ENCODE data around the gene KLF11. TPM values are rescaled to one million over a fixed set of nuclear protein-coding genes. Genes with fewer than 3 reads are reported as not detected.
"Not testable (repeated sequence)": the region's sequence is repeated elsewhere in the genome, so short reads cannot be mapped to it uniquely, and the experiment has no call there.

KLF11 gene
- total RNA-seq, 1 donor from 2014 or later, result 30.4 TPM

- no peaks in the 10 kb centered on the region for H3K9me3 ChIP-seq
- no peak overlapping the region for H3K27ac ChIP-seq
- intact Hi-C loops (cut with DNase I), result no loop called here
- TF ChIP-seq POLR2A (IDR thresholded peaks at IDR 0.05) (no peak), CTCF (IDR thresholded peaks at IDR 0.05) (no peak), POLR2AphosphoS5 (IDR thresholded peaks at IDR 0.05; ENCODE audit: insufficient read depth in 1 of 2, low read depth in 1 of 2) (no peak)
- no peaks in the 10 kb centered on the region for H3K27me3 ChIP-seq
- DNase-seq (ENCODE audit: extremely low spot score in 2 of 2), result no peak
- H3K4me3 ChIP-seq, result peak overlapping the region; percentile 13 to 39
- H3K4me1 ChIP-seq, result peaks cover 6% of the 10 kb centered on the region
- H3K36me3 ChIP-seq, result no peaks in the 10 kb centered on the region
These were observed 48.0 kb downstream of the KLF11 start for GRCh38 chr2:10091182-10091888.

- peak overlapping the region in 1 of 2 donors; percentile 39 for H3K4me3 ChIP-seq
- H3K27me3 ChIP-seq; H3K27ac ChIP-seq; H3K4me1 ChIP-seq; H3K36me3 ChIP-seq; H3K9me3 ChIP-seq; DNase-seq (ENCODE audit: extremely low spot score in 2 of 2); intact Hi-C loops (cut with DNase I): not testable (repeated sequence)
These were observed 48.5 kb downstream of the KLF11 start for GRCh38 chr2:10091889-10092244.

GRCh38 chr2:10094271-10094814 is 51.0 kb downstream of the KLF11 start:
- Histone ChIP-seq H3K36me3 (no peaks in the 10 kb centered on the region), H3K27me3 (no peaks in the 10 kb centered on the region), H3K27ac (no peak overlapping the region), H3K4me1 (peaks cover 6% of the 10 kb centered on the region), H3K9me3 (no peaks in the 10 kb centered on the region), H3K4me3 (no peak overlapping the region)
- intact Hi-C loops (cut with DNase I), result no loop called here
- TF ChIP-seq CTCF (IDR thresholded peaks at IDR 0.05) (no peak), POLR2A (IDR thresholded peaks at IDR 0.05) (no peak), POLR2AphosphoS5 (IDR thresholded peaks at IDR 0.05; ENCODE audit: insufficient read depth in 1 of 2, low read depth in 1 of 2) (no peak)
- no peak for DNase-seq (ENCODE audit: extremely low spot score in 2 of 2)

- no peak for DNase-seq (ENCODE audit: extremely low spot score in 2 of 2)
- Histone ChIP-seq H3K9me3 (no peaks in the 10 kb centered on the region), H3K4me3 (no peak overlapping the region), H3K27ac (no peak overlapping the region), H3K27me3 (no peaks in the 10 kb centered on the region), H3K4me1 (peaks cover 6% of the 10 kb centered on the region), H3K36me3 (no peaks in the 10 kb centered on the region)
- intact Hi-C loops (cut with DNase I), result no loop called here
- TF ChIP-seq POLR2AphosphoS5 (IDR thresholded peaks at IDR 0.05; ENCODE audit: insufficient read depth in 1 of 2, low read depth in 1 of 2), result no peak
- no peak for TF ChIP-seq POLR2A (IDR thresholded peaks at IDR 0.05)
- TF ChIP-seq CTCF (IDR thresholded peaks at IDR 0.05), result no peak
These were observed 51.8 kb downstream of the KLF11 start for GRCh38 chr2:10095175-10095574.

- Histone ChIP-seq H3K36me3 (no peaks in the 10 kb centered on the region), H3K9me3 (no peaks in the 10 kb centered on the region), H3K4me3 (no peak overlapping the region), H3K27me3 (no peaks in the 10 kb centered on the region), H3K4me1 (no peaks in the 10 kb centered on the region), H3K27ac (no peak overlapping the region)
- intact Hi-C loops (cut with DNase I), result no loop called here
- TF ChIP-seq CTCF (IDR thresholded peaks at IDR 0.05), result no peak
- TF ChIP-seq POLR2AphosphoS5 (IDR thresholded peaks at IDR 0.05; ENCODE audit: insufficient read depth in 1 of 2, low read depth in 1 of 2), result no peak
- TF ChIP-seq POLR2A (IDR thresholded peaks at IDR 0.05), result no peak
- DNase-seq (ENCODE audit: extremely low spot score in 2 of 2), result no peak
These were observed 53.3 kb downstream of the KLF11 start for GRCh38 chr2:10096641-10097040.

Data from vagina (tissue), 2 donors.